Fibroblast of lung (primary cell): Measurements from ENCODE around the gene KCND2. TPM values are rescaled to one million over a fixed set of nuclear protein-coding genes. Genes with fewer than 3 reads are reported as not detected.

Experiments
- DNase-seq, 2 donors: peaks; one replicate each; pipeline versions ENCODE4 v3.0.0 to v3.0.0-alpha.2; 2010; ENCODE audit warnings: low read depth in 2 of 2
- H2AFZ ChIP-seq: 2 replicates; pipeline ENCODE4 v1.5.1; 2012; ENCODE audit warnings: low read length, control low read depth, inconsistent platforms
- H3K27ac ChIP-seq: 2 replicates; pipeline ENCODE4 v1.5.1; 2011; ENCODE audit warnings: low read length, control low read depth; ENCODE audit not compliant: insufficient read depth
- H3K27me3 ChIP-seq: 2 replicates; pipeline ENCODE4 v1.5.1; 2011; ENCODE audit warnings: mild to moderate bottlenecking, low read length; ENCODE audit not compliant: control insufficient read depth, insufficient read depth
- H3K36me3 ChIP-seq: 2 replicates; pipeline ENCODE4 v1.5.1; 2011; ENCODE audit warnings: low read length; ENCODE audit not compliant: control insufficient read depth, insufficient read depth
- H3K4me1 ChIP-seq: 2 replicates; pipeline ENCODE4 v1.5.1; 2011; ENCODE audit warnings: low read length; ENCODE audit not compliant: control insufficient read depth, insufficient read depth; ENCODE audit errors: extremely low read depth
- H3K4me2 ChIP-seq: 2 replicates; pipeline ENCODE4 v1.5.1; 2011; ENCODE audit warnings: low read length, control low read depth; ENCODE audit not compliant: insufficient read depth; ENCODE audit errors: extremely low read depth
- H3K4me3 ChIP-seq, 4 experiments: fragments of 200-600 bp in 1 of 4; sonication (generic) in 1 of 4; replicated peaks in 1 of 4; 2 replicates each; pipeline ENCODE4 v1.5.1; 2011 to 2016; ENCODE audit warnings: low read length in 4 of 4, low read depth in 3 of 4, mild to moderate bottlenecking in 3 of 4, control low read depth in 2 of 4, inconsistent platforms in 1 of 4, mixed read lengths in 1 of 4; ENCODE audit not compliant: insufficient read depth in 1 of 4; ENCODE audit errors: control extremely low read depth in 1 of 4
- H3K79me2 ChIP-seq: 2 replicates; pipeline ENCODE4 v1.5.1; 2012; ENCODE audit warnings: mild to moderate bottlenecking, low read length, inconsistent platforms; ENCODE audit not compliant: control insufficient read depth, insufficient read depth
- H3K9ac ChIP-seq: 2 replicates; pipeline ENCODE4 v1.5.1; 2011; ENCODE audit warnings: mild to moderate bottlenecking, low read length, control low read depth; ENCODE audit not compliant: insufficient read depth
- H3K9me3 ChIP-seq: 2 replicates; pipeline ENCODE4 v1.5.1; 2012; ENCODE audit warnings: low read depth, low read length; ENCODE audit not compliant: control insufficient read depth, insufficient read depth
- H4K20me1 ChIP-seq: 2 replicates; pipeline ENCODE4 v1.5.1; 2011; ENCODE audit warnings: low read length; ENCODE audit not compliant: control insufficient read depth, insufficient read depth; ENCODE audit errors: extremely low read depth
- EZH2 ChIP-seq: IDR thresholded peaks from 2 replicates; pipeline ENCODE4 v1.5.1; 2012; ENCODE audit warnings: low read length, control low read depth, mild to moderate bottlenecking; ENCODE audit errors: missing control alignments
- polyA plus RNA-seq, 2 donors: library from polyadenylated mRNA; depleted of rRNA in 1 of 2; stranded (reverse) in 1 of 2; unstranded in 1 of 2; fragments of >200 nt; gene quantifications; 2 replicates each; pipeline ENCODE4 v1.2.1, GENCODE V29; 2011 to 2012; ENCODE audit warnings: missing spikeins in 1 of 2
- total RNA-seq: library from RNA; depleted of rRNA; stranded (reverse); fragments of >200 nt; gene quantifications from 2 replicates; pipeline ENCODE4 v1.2.1, GENCODE V29; 2014
- TF ChIP-seq, protein P1 (sequence below), 2 donors: IDR thresholded peaks in 1 of 2; conservative IDR thresholded peaks in 1 of 2; 1 replicate in 1 of 2; 2 replicates in 1 of 2; pipeline ENCODE4 v1.5.1; 2011 to 2012; ENCODE audit warnings: low read length in 2 of 2, control low read depth in 1 of 2, inconsistent platforms in 1 of 2, low read depth in 1 of 2, mild to moderate bottlenecking in 1 of 2

The KCND2 gene
- total and polyA plus RNA-seq, 2 donors (not counting 1 experiment from before 2014, with no cell fraction given) = 2.1 to 6.1 TPM

DNA sequence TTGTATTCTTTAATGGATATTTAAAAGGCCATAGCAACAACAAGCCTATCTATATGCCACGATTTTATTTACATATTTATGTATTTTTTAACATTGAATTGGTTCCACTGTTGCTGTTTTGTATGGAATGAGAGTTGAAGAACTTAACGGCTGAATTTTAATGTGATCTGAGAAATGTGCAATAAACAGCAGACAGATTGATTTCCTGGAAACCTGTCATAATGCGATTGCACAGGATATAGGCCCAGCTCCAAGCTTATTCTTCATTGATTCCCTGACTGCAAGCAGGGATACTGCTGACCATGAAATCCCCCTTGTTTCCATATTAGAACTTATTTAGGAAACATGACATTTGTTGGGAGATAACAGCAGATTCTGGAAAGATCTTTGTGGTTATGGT is 195.6 kb downstream of the KCND2 start:
- Histone ChIP-seq H2AFZ (no peak overlapping the region), H3K27me3 (no peaks in the 10 kb centered on the region), H3K27ac (no peak overlapping the region), H4K20me1 (no peaks in the 10 kb centered on the region), H3K4me1 (no peaks in the 10 kb centered on the region), H3K9ac (no peak overlapping the region), H3K9me3 (no peaks in the 10 kb centered on the region), H3K79me2 (no peaks in the 10 kb centered on the region), H3K4me2 (no peak overlapping the region), H3K36me3 (no peaks in the 10 kb centered on the region), H3K4me3 (no peak overlapping the region)
- no peak for DNase-seq
- TF ChIP-seq, protein P1, sequence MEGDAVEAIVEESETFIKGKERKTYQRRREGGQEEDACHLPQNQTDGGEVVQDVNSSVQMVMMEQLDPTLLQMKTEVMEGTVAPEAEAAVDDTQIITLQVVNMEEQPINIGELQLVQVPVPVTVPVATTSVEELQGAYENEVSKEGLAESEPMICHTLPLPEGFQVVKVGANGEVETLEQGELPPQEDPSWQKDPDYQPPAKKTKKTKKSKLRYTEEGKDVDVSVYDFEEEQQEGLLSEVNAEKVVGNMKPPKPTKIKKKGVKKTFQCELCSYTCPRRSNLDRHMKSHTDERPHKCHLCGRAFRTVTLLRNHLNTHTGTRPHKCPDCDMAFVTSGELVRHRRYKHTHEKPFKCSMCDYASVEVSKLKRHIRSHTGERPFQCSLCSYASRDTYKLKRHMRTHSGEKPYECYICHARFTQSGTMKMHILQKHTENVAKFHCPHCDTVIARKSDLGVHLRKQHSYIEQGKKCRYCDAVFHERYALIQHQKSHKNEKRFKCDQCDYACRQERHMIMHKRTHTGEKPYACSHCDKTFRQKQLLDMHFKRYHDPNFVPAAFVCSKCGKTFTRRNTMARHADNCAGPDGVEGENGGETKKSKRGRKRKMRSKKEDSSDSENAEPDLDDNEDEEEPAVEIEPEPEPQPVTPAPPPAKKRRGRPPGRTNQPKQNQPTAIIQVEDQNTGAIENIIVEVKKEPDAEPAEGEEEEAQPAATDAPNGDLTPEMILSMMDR (conservative IDR thresholded peaks at IDR 0.05 in 1 of 2, IDR thresholded peaks at IDR 0.05 in 1 of 2; ENCODE audit: low read depth in 1 of 2, low read length in 2 of 2) = no peak
- TF ChIP-seq EZH2 = no peak

DNA sequence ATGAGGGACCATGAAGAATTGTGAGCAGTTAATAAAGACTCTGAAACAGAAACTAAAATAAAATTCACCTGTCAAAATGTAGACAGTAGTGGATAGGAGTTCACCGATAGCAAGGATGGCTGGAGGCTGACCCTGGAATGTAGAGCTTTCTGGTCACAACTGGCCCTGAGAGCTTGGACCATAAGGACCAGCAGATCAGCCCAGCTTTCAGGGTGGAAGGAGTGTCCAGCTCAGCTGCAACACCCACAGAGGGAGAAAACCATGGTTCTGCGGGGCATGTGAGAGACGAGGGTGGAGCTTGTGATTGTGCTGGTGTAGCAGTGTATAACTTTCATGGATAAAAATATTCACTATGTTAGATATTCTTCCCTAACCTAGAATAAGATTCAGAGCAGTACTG is 199.9 kb downstream of the KCND2 start:
- H3K4me3 ChIP-seq = no peak overlapping the region
- H3K79me2 ChIP-seq = no peaks in the 10 kb centered on the region
- no peaks in the 10 kb centered on the region for H3K4me1 ChIP-seq
- H3K27ac ChIP-seq = no peak overlapping the region
- no peak overlapping the region for H2AFZ ChIP-seq
- no peaks in the 10 kb centered on the region for H3K27me3 ChIP-seq
- TF ChIP-seq, protein P1 (conservative IDR thresholded peaks at IDR 0.05 in 1 of 2, IDR thresholded peaks at IDR 0.05 in 1 of 2; ENCODE audit: low read depth in 1 of 2, low read length in 2 of 2) = no peak
- TF ChIP-seq EZH2 = no peak
- DNase-seq = no peak
- H3K9me3 ChIP-seq = no peaks in the 10 kb centered on the region
- H3K36me3 ChIP-seq = no peaks in the 10 kb centered on the region
- H4K20me1 ChIP-seq = no peaks in the 10 kb centered on the region
- H3K4me2 ChIP-seq = no peak overlapping the region
- no peak overlapping the region for H3K9ac ChIP-seq

DNA sequence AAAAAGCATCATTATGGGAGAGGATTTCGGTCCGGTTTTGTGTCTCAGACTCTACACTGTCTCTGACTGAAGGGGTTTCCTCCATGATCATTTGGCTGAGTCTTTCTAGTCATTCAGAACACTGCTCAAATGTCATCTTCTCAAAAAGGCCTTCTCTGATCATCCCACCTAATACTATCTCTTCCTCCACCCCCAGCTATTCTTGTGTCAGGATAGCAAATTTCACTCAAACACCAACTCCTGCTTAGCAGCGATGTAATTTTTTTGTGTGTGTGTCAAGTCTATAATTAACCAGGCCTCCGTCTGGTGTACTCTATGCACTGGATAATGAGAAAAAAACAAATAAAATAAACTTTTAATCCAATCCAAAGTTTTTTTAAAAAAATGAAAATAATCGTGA is 200.4 kb downstream of the KCND2 start:
- Histone ChIP-seq H3K27me3 (no peaks in the 10 kb centered on the region), H3K4me1 (no peaks in the 10 kb centered on the region), H3K9me3 (no peaks in the 10 kb centered on the region), H3K36me3 (no peaks in the 10 kb centered on the region), H3K79me2 (no peaks in the 10 kb centered on the region), H4K20me1 (no peaks in the 10 kb centered on the region), H2AFZ (no peak overlapping the region), H3K4me2 (no peak overlapping the region), H3K9ac (no peak overlapping the region), H3K27ac (no peak overlapping the region), H3K4me3 (no peak overlapping the region)
- DNase-seq = no peak
- TF ChIP-seq, protein P1 (conservative IDR thresholded peaks at IDR 0.05 in 1 of 2, IDR thresholded peaks at IDR 0.05 in 1 of 2; ENCODE audit: low read depth in 1 of 2, low read length in 2 of 2) = no peak
- no peak for TF ChIP-seq EZH2
